OCI-LY3 (cell line): ENCODE results near the gene DOCK2.

Experiments
- EZH2phosphoT487 ChIP-seq: fragments of 200-600 bp; shearing (Covaris generic); IDR thresholded peaks from 2 replicates; pipeline ENCODE4 v1.6.1; 2018; ENCODE audit warnings: antibody characterized with exemption, mixed run types, low read depth
- TF ChIP-seq, protein P1 (sequence below): fragments of 200-600, 300-600 bp; sonication (generic); IDR thresholded peaks from 2 replicates; pipeline ENCODE4 v1.5.1; 2014; ENCODE audit warnings: antibody characterized with exemption, low read length, low read depth

DNA sequence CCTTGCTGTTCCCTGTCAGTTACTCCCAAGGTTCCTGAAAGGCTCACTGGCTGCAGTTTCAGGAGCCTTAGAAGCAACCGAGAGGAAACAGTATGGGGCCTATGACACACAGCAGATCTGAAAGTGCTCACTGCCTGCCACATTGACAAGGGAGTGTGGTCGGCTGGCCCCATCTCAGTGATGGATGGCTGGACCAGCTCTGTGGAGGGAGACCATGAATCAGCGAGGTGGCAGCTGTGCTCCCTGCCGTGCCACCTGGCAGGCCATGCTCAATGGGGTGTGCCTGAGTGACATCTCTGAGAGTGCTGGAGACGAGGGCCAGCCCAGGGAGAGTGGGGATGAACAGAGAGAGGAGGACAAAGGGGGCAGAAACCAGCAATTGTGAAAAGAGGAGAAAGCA, 49.1 kb downstream of the DOCK2 start:
- no peak for TF ChIP-seq EZH2phosphoT487
- TF ChIP-seq, protein P1, sequence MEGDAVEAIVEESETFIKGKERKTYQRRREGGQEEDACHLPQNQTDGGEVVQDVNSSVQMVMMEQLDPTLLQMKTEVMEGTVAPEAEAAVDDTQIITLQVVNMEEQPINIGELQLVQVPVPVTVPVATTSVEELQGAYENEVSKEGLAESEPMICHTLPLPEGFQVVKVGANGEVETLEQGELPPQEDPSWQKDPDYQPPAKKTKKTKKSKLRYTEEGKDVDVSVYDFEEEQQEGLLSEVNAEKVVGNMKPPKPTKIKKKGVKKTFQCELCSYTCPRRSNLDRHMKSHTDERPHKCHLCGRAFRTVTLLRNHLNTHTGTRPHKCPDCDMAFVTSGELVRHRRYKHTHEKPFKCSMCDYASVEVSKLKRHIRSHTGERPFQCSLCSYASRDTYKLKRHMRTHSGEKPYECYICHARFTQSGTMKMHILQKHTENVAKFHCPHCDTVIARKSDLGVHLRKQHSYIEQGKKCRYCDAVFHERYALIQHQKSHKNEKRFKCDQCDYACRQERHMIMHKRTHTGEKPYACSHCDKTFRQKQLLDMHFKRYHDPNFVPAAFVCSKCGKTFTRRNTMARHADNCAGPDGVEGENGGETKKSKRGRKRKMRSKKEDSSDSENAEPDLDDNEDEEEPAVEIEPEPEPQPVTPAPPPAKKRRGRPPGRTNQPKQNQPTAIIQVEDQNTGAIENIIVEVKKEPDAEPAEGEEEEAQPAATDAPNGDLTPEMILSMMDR = no peak
